Breast epithelium (tissue), 3 donors: ENCODE results near the gene EML2.

ENCODE experiments used
- CTCF ChIP-seq, 3 donors: fragments of 450-650 bp; IDR thresholded peaks; one replicate each; pipeline ENCODE4 v1.5.1; 2016 to 2017; ENCODE audit warnings: antibody characterized with exemption in 3 of 3, mild to moderate bottlenecking in 3 of 3, moderate library complexity in 3 of 3
- POLR2A ChIP-seq: fragments of 450-650 bp; IDR thresholded peaks from one replicate; pipeline ENCODE4 v1.6.1; 2016; ENCODE audit warnings: antibody characterized with exemption, mild to moderate bottlenecking, moderate library complexity

DNA sequence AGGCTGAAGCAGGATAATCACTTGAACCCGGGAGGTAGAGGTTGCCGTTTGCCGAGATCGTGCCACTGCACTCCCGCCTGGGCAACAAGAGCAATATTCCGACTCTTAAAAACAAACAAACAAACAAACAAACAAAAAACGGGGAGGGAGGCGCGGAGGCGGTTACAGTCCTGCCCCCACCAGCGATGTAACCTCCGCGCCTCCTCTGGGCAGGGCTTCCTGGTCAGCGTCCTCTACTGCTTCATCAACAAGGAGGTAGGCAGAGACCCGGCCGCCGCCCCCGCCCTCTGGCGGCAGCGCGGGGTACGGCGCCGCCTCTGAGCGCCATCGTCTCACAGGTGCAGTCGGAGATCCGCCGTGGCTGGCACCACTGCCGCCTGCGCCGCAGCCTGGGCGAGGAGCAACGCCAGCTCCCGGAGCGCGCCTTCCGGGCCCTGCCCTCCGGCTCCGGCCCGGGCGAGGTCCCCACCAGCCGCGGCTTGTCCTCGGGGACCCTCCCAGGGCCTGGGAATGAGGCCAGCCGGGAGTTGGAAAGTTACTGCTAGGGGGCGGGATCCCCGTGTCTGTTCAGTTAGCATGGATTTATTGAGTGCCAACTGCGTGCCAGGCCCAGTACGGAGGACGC lies 42.3 kb upstream of the EML2 start:
- TF ChIP-seq CTCF (IDR thresholded peaks at IDR 0.05): peak; percentile 94 to 98 (median 95)
- TF ChIP-seq POLR2A: no peak
